Activated CD8-positive, alpha-beta memory T cell treated with anti-CD3 and anti-CD28 coated beads for 48 hours (primary cell): ENCODE results near the gene SLCO4C1.

Experiments
- DNase-seq, 3 experiments: peaks; one replicate each; pipeline ENCODE4 v3.0.0-alpha.2; 2020; ENCODE audit warnings: low read depth in 2 of 3, low spot score in 2 of 3

Gene SLCO4C1

GRCh38 chr5:102277144-102277543 is 18.9 kb downstream of the SLCO4C1 start:
- no peak for DNase-seq

DNA sequence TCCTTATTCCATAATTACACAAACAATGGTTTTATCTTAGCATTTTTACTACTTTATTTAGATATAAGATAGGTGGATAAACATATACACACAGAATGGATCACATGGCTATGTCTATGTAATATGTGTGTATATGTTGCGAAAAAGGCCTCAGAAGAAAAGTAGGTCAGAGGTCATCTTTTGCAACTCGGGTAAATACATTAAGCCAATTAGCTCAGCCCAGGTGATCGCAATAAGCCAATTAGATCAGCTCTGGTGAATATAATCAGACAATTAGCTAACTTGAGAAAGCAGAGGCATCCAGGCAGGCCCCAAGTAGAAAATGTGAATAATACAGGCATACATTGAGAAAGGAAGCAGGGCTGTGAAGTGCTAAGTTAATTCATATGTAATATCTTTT is 24.3 kb downstream of the SLCO4C1 start:
- no peak for DNase-seq

DNA sequence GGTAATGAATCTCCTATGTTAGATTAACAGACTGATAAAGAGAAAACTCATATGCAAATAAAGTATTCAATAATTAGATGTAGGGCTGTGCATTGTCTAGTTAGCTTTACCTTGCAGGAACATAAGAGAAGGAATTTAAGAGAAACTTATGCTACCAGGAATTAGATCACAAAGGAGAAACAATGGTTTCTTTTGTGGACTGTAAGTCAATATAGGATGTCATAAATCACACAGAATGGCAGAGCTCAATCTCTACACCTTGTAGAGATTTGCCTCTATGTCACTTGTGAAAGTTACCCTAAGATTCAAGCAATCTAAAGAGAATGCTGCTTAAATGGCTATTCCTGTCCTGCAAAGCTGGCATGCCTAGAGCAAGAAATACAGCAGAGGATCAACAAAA is 26.0 kb downstream of the SLCO4C1 start:
- no peak for DNase-seq

GRCh38 chr5:102262688-102263087 is 33.4 kb downstream of the SLCO4C1 start:
- no peak for DNase-seq

DNA sequence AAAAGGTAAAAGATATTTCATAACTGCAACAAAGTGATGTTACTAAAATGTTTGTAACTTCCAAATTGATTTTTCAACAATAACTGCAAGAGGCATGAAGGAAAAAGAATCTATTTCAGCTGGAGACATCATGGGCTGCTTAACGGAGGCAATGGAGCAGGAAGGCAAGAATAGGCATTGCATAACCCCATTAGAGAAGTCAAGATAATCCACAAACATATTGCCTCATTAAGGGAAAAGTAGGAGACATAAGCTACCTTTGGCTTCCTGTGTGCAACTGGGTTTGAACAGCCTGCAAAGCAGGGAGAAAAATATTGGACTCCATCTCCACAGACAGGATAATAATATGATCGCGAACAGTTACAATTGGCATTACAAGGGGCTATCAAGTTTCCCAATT is 46.7 kb downstream of the SLCO4C1 start:
- DNase-seq = no peak

DNA sequence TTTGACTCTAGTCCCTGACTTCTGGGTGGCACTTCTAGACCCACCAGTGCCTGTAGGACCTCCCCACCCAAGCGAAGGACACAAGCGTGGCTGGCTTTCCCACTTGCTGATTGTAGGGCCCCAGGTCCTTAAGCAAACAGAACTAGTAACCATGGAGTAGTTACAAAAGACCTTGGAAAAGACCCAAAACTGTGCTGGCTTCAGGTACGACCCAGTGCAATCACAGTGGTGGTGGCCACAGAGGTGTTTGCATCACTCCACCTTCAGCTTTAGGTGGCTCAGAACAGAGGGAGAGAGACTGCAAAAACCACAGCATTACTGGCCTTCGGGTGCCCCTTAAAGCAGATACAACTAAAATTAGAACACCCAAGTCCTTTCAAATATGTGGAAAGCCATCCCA is 52.9 kb downstream of the SLCO4C1 start:
- DNase-seq = no peak

DNA sequence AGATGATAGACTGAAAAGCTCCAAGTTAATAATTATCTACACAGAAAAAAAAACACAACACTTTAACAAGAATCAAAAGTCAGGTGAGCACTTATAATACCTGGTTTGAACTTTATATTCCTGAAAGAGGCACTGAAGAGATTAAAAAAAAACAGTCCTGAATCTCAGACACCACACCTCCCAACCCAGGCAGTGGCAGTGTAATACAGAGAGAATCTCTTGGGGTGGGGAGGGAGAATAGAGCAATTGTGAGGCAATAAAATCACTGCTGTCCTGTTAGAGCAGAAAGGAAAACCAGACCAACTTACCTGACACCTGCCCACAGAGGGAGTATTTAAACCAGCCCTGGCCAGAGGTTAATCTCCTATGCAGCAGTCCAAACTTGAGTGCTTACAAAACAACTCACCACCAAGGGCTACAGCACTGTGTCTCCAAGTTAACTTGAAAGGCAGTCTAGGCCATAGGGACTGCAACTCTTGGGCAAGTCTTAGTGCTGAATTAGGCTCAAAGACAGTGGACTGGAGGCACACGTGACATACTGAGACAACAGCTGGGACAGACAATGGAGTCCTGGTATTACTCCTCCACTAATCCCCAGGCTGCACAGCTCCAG is 54.2 kb downstream of the SLCO4C1 start:
- DNase-seq = no peak

DNA sequence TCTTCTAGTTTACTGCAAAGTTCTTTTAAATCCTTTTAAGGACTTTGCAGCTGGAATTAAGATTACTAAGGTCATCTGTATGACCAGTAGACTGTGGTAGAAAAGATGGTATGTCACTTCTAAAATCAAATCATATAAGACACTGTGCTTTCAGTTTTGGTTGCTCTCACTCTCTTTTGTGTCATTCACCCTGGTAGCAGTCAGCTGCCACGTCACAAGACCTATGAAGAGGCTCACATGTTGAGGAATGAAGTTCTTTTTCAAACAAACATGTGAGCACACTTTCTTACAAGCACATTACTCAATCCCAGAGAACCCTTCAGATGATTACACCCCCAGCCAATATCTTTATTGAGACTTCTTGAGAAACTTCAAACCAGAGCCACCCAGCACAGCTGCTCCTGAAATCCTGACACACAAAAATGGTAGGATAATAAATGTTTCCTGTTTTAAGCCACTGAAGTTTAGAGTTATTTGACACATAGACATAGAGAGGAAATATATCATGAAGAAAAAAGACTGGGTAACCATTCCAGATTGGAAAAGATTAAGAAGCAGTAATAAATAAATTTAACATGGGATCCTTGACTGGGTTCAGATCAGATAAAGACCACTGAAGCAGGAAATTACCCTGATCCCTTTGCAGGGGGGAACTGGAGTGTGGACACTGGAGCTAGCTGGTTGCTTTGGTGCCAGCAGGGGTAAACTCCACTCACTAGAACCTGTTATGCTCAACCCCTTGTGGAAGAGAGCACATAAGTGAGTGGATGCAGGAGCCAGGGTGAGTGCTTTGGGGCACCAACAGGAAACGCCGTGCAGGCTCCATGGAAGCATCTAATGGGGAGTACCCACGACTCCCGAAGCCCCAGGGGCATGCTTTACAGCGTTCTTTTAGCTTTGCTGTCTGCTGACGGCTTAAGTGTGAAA is 64.1 kb downstream of the SLCO4C1 start:
- no peak for DNase-seq

- DNase-seq = no peak
Observed at GRCh38 chr5:102229685-102230084, 66.4 kb downstream of the SLCO4C1 start.

GRCh38 chr5:102226321-102226720 is 69.8 kb downstream of the SLCO4C1 start:
- DNase-seq = no peak

DNA sequence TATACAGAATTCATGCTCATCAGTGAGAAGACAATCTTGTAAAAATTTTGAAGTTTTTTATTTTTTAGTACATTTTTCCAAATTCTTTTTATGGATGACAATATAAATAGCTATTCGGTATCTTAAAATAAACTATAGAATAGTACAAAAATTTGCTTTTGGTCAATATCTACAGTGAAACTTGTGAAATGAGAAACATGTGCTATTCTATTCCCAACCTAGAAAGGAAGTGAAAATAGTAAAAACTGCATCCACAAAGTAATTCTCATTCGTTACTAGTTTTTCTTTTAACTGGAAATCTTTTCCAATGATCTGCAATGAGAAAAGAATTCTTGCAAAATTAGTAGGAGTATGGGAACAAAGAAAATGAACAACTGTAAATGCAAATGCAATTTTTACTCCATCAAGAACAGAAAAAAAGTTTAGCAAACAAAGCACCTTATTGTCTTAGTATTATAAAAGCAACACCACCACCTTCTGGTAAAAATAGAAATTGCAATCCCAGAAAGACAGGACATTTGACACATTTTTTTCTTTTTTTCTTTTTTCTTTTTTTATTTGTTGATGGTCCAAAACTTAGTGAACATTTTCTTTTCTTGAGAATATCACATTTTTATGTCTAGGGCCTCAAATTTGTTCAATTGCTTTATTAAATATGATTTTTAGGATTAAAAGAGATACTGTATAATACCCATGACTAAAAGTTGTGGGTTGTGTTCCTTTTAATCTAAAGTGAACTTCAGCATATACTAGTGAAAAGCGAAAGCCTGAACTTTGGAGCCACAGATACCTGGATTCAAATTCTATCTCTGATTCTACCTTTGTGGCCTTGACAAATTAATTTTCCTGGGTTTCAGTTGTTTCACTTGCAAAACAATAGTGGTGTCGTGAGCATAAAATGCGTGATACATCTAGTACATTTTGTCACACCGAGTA is 72.3 kb downstream of the SLCO4C1 start:
- no peak for DNase-seq

DNA sequence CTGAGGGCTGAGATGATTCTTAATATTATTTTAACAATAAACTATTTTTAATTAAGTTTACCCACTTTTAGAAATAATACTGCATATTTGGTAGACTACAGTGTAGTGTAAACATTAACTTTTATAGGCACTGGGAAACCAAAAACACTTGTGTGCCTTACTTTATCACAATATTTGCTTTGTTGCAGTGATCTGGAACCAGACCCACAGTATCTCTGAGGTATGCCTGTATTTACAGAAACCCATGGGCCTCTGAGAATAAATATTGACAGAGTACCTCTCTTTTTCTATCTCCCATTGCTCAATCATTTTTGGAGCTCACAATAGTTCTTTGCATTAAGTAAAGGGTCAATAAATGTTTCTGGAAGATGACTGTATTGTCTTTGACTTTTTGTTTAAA is 73.3 kb downstream of the SLCO4C1 start:
- DNase-seq = no peak

DNA sequence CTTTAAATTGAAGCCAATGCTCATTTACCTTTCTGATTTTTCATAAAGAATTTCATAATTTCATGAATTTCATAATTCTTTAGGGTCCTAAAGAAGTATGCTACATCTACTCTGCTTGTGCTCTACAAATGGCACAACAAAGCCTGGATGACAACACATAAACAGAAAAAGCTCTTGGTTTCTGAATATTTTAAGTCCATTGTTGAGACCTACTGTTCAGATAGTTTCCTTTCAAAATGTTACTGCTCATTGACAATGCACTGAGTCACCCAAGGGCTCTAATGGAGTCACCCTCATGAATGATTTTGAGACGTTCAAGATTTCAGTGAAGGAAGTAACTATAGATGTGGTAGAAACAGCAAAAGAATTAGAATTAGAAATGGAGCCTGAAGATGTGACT is 74.1 kb downstream of the SLCO4C1 start:
- DNase-seq = no peak

- DNase-seq = no peak
Observed at GRCh38 chr5:102218159-102218558, 77.9 kb downstream of the SLCO4C1 start.

GRCh38 chr5:102216678-102217077 is 79.4 kb downstream of the SLCO4C1 start:
- DNase-seq = no peak

GRCh38 chr5:102211165-102211564 is 84.9 kb downstream of the SLCO4C1 start:
- no peak for DNase-seq

GRCh38 chr5:102200861-102201260 is 95.2 kb downstream of the SLCO4C1 start:
- DNase-seq = no peak

- DNase-seq = no peak
Observed at GRCh38 chr5:102196481-102196880, 99.6 kb downstream of the SLCO4C1 start.
